HepG2 (cell line): ENCODE data around the gene SIAH1. TPM values are rescaled to one million over a fixed set of nuclear protein-coding genes. Genes with fewer than 3 reads are reported as not detected.

Experiments used
- ATAC-seq: fragments of 200-7000 bp; cut with Tn5 transposase; 3 replicates; pipeline ENCODE4 v1.9.1; 2020; ENCODE audit warnings: mild to moderate bottlenecking, moderate library complexity
- BruUV-seq: library from RNA; stranded (reverse); fragments of 400-500 nt; replicated peaks from 2 replicates; lab custom pipeline; 2021; lab: Mats Ljungman, UMichigan
- CTCF ChIA-PET: fragments of 300-600 bp; formaldehyde crosslinking; extraction: SDS; loops from one replicate; lab custom pipeline; 2021; ENCODE audit warnings: low total read pairs, inconsistent platforms, low intra/inter-chr PET ratio; lab: Yijun Ruan, JAX
- POLR2A ChIA-PET: fragments of 350-600 bp; sonication (Branson Sonifier 250); formaldehyde crosslinking; loops from one replicate; lab custom pipeline; 2020; ENCODE audit warnings: antibody characterized with exemption, inconsistent platforms; lab: Yijun Ruan, JAX
- DNase-seq: peaks from one replicate; pipeline ENCODE4 v3.0.0-alpha.2; 2015; ENCODE audit warnings: low spot score
- FAIRE-seq: peaks from 3 replicates; lab custom pipeline; 2011; peaks lifted over from hg19 to GRCh38; lab: Jason Lieb, UNC
- H2AFZ ChIP-seq: one replicate; pipeline ENCODE4 v1.6.1; 2011; ENCODE audit warnings: low read length, inconsistent platforms
- H3K27ac ChIP-seq: fragments of 300-600 bp; 3 replicates; pipeline ENCODE4 v1.8.0; 2011; ENCODE audit warnings: mixed run types, mild to moderate bottlenecking, mixed read lengths, low read length, inconsistent platforms; ENCODE audit not compliant: insufficient read depth; ENCODE audit errors: extremely low read length
- H3K27me3 ChIP-seq, 2 experiments: fragments of 200-600 bp in 1 of 2; 2 replicates in 1 of 2; 3 replicates in 1 of 2; pipeline versions ENCODE4 v1.6.0 to v1.8.0; 2011; ENCODE audit warnings: low read length in 2 of 2, mild to moderate bottlenecking in 2 of 2, moderate library complexity in 2 of 2, inconsistent platforms in 1 of 2; ENCODE audit not compliant: insufficient read depth in 2 of 2, control insufficient read depth in 1 of 2
- H3K36me3 ChIP-seq, 2 experiments: fragments of 200-600 bp in 1 of 2; replicated peaks in 1 of 2; 2 replicates in 1 of 2; 3 replicates in 1 of 2; pipeline versions ENCODE4 v1.5.1 to v1.8.0; 2011; ENCODE audit warnings: low read length in 2 of 2, inconsistent platforms in 1 of 2; ENCODE audit not compliant: insufficient read depth in 2 of 2, control insufficient read depth in 1 of 2
- H3K4me1 ChIP-seq: 2 replicates; pipeline ENCODE4 v1.5.1; 2012; ENCODE audit warnings: low read length, inconsistent platforms; ENCODE audit not compliant: insufficient read depth
- H3K4me2 ChIP-seq: 2 replicates; pipeline ENCODE4 v1.6.0; 2011; ENCODE audit warnings: low read depth, low read length, inconsistent platforms
- H3K4me3 ChIP-seq, 3 experiments: fragments of 200-600 bp in 1 of 3; sonication (generic), shearing (Covaris generic) in 1 of 3; replicated peaks in 1 of 3; 2 replicates each; pipeline ENCODE4 v1.5.1; 2011 to 2016; ENCODE audit warnings: low read length in 3 of 3, inconsistent platforms in 2 of 3, low read depth in 2 of 3, mild to moderate bottlenecking in 2 of 3, control low read depth in 1 of 3, mixed read lengths in 1 of 3; ENCODE audit not compliant: insufficient read depth in 1 of 3
- H3K79me2 ChIP-seq: one replicate; pipeline ENCODE4 v1.6.1; 2011; ENCODE audit warnings: low read length, inconsistent platforms; ENCODE audit not compliant: insufficient read depth
- H3K9ac ChIP-seq: 2 replicates; pipeline ENCODE4 v1.6.0; 2011; ENCODE audit warnings: mild to moderate bottlenecking, low read depth, low read length, inconsistent platforms; ENCODE audit not compliant: insufficient read depth
- H3K9me3 ChIP-seq: 2 replicates; pipeline ENCODE4 v1.5.1; 2012; ENCODE audit warnings: mild to moderate bottlenecking, low read length
- H4K20me1 ChIP-seq: 2 replicates; pipeline ENCODE4 v1.6.0; 2011; ENCODE audit warnings: inconsistent platforms, mild to moderate bottlenecking, low read length, moderate library complexity; ENCODE audit not compliant: insufficient read depth
- CHD2 ChIP-seq: IDR thresholded peaks from 2 replicates; pipeline ENCODE4 v1.6.1; 2011; ENCODE audit warnings: low read depth, low read length, improper control_type of control experiment
- ELF4 ChIP-seq: sonication (generic); formaldehyde crosslinking; IDR thresholded peaks from 2 replicates; pipeline ENCODE4 v1.5.0; 2020; ENCODE audit warnings: missing genetic modification reagents, mild to moderate bottlenecking, moderate library complexity, borderline replicate concordance
- GABPA ChIP-seq, 2 experiments: IDR thresholded peaks; 2 replicates each; pipeline ENCODE4 v1.6.1; 2011 to 2016; ENCODE audit warnings: low read depth in 2 of 2, low read length in 1 of 2, missing biosample characterization in 1 of 2, missing genetic modification characterization in 1 of 2
- GATAD2A ChIP-seq: IDR thresholded peaks from 2 replicates; pipeline ENCODE4 v1.6.1; 2016
- HES4 ChIP-seq: sonication (generic); formaldehyde crosslinking; IDR thresholded peaks from 2 replicates; pipeline ENCODE4 v1.9.0; 2021; ENCODE audit warnings: mild to moderate bottlenecking, missing genetic modification reagents, borderline replicate concordance
- KLF9 ChIP-seq: IDR thresholded peaks from 2 replicates; pipeline ENCODE4 v1.6.1; 2016; ENCODE audit warnings: low read depth
- MTF1 ChIP-seq: sonication (generic); formaldehyde crosslinking; IDR thresholded peaks from 2 replicates; pipeline ENCODE4 v1.5.0; 2020; ENCODE audit warnings: missing genetic modification reagents
- PAWR ChIP-seq: sonication (generic); formaldehyde crosslinking; IDR thresholded peaks from 2 replicates; pipeline ENCODE4 v1.4.0; 2020; ENCODE audit warnings: missing genetic modification reagents, mild to moderate bottlenecking, borderline replicate concordance
- PPARG ChIP-seq: conservative IDR thresholded peaks from 2 replicates; pipeline ENCODE4 v1.6.1; 2016; ENCODE audit warnings: missing biosample characterization, missing genetic modification reagents
- RELA ChIP-seq: sonication (generic); formaldehyde crosslinking; IDR thresholded peaks from 2 replicates; pipeline ENCODE4 v1.4.0; 2020; ENCODE audit warnings: missing genetic modification reagents
- SAFB2 ChIP-seq: sonication (generic); formaldehyde crosslinking; IDR thresholded peaks from 2 replicates; pipeline ENCODE4 v1.5.1; 2020; ENCODE audit warnings: missing genetic modification reagents, low read depth, mild to moderate bottlenecking, borderline replicate concordance
- SP5 ChIP-seq: IDR thresholded peaks from 2 replicates; pipeline ENCODE4 v1.6.1; 2016; ENCODE audit warnings: low read depth, borderline replicate concordance
- SUZ12 ChIP-seq: fragments of 150-350 bp; IDR thresholded peaks from 2 replicates; pipeline ENCODE4 v1.6.1; 2014; ENCODE audit warnings: low read depth, low read length
- TRIM24 ChIP-seq: sonication (generic); formaldehyde crosslinking; IDR thresholded peaks from 2 replicates; pipeline ENCODE4 v1.8.0; 2022; ENCODE audit warnings: mild to moderate bottlenecking, missing genetic modification reagents
- ZC3H4 ChIP-seq: sonication (generic); formaldehyde crosslinking; IDR thresholded peaks from 2 replicates; pipeline ENCODE4 v1.4.0; 2020; ENCODE audit warnings: missing genetic modification reagents, borderline replicate concordance
- ZFP90 ChIP-seq: sonication (generic); formaldehyde crosslinking; IDR thresholded peaks from 2 replicates; pipeline ENCODE4 v1.8.0; 2022; ENCODE audit warnings: missing genetic modification reagents, mild to moderate bottlenecking, inconsistent platforms, borderline replicate concordance
- ZNF383 ChIP-seq: sonication (generic); formaldehyde crosslinking; IDR thresholded peaks from 2 replicates; pipeline ENCODE4 v1.4.0; 2020; ENCODE audit warnings: missing genetic modification reagents, mild to moderate bottlenecking, borderline replicate concordance
- ZNF44 ChIP-seq: sonication (generic); formaldehyde crosslinking; IDR thresholded peaks from 2 replicates; pipeline ENCODE4 v1.5.1; 2020; ENCODE audit warnings: mild to moderate bottlenecking, missing genetic modification reagents
- WGBS: methylation state at CpG from one replicate; pipeline ENCODE4 v1.1.6; 2017; ENCODE audit warnings: low lambda C conversion rate; 5-methylcytosine and 5-hydroxymethylcytosine counted together
- in situ Hi-C: cut with HindIII; loops from 2 replicates; pipeline ENCODE4 v1.10.0; 2017; ENCODE audit warnings: low pct_unique_long_range_greater_than_20kb; ENCODE audit not compliant: extremely low pct_ligation_motif_present
- intact Hi-C: fragments of 100-400 bp; cut with micrococcal nuclease; formaldehyde crosslinking; loops from one replicate; pipeline ENCODE4 v1.10.0; 2022; ENCODE audit not compliant: unreplicated experiment
- polyA plus RNA-seq, 8 experiments: library from polyadenylated mRNA; depleted of rRNA in 3 of 8; stranded (reverse) in 7 of 8; unstranded in 1 of 8; fragments of >200 nt; fragmentation: Illumina TruSeq in 4 of 8; extraction: Trizol in 4 of 8; gene quantifications; 2 replicates each; pipeline versions ENCODE4 v1.2.1 to v1.2.3, GENCODE V29; 2011 to 2016; ENCODE audit warnings: low read depth in 4 of 8, missing spikeins in 1 of 8, mixed read lengths in 1 of 8; ENCODE audit not compliant: insufficient read depth in 1 of 8
- total RNA-seq, 5 experiments: library from RNA; depleted of rRNA; stranded (reverse); fragments of >200 nt; fragmentation: Illumina TruSeq; extraction: Trizol; gene quantifications; 2 replicates each; pipeline ENCODE4 v1.2.3, GENCODE V29; 2016; ENCODE audit warnings: low read depth in 1 of 5

Gene SIAH1
- total and polyA plus RNA-seq, 2 of the 13 experiments (the other 11 are each of a cell fraction or from before 2014, with no cell fraction given) = 16.0 to 28.6 TPM

DNA sequence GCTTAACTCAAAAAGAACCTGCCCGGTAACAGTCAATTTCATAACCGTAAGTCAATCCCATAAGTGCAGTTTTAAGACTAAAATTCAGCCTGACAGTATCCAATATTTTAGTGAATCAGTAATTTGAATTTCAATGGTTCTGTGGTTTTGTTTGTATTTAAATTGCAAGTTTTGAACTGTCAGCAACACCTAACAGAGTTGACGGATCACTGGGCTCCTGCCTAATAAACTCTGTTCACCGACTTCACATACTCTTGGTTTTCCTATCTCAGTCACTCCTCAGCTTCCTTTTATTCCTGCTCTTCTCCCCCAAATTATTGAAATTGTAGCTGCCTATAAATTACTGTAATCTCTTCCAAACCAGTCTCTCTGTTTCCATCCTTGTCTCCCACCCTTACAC is 12.5 kb downstream of the SIAH1 start:
- no peaks in the 10 kb centered on the region for H3K9me3 ChIP-seq
- no peaks in the 10 kb centered on the region for H3K27me3 ChIP-seq
- no peak overlapping the region for H3K4me3 ChIP-seq
- DNase-seq = no peak
- no peak overlapping the region for H2AFZ ChIP-seq
- no peak for ATAC-seq
- ChIA-PET CTCF (no interaction called here), POLR2A (no interaction called here)
- H3K27ac ChIP-seq = no peak overlapping the region
- 93% methylated on average over 4 of the region's 4 CpGs for WGBS
- H3K4me1 ChIP-seq = peaks cover 45% of the 10 kb centered on the region
- BruUV-seq = no TSS peak
- H3K4me2 ChIP-seq = no peak overlapping the region
- in situ Hi-C loops (no loop called here), intact Hi-C loops (no loop called here)
- H3K9ac ChIP-seq = no peak overlapping the region
- peaks cover 98% of the 10 kb centered on the region for H3K79me2 ChIP-seq
- FAIRE-seq = no peak
- no peaks in the 10 kb centered on the region for H3K36me3 ChIP-seq
- TF ChIP-seq ZNF383 (CRISPR knock-in tag) = no peak
- no peak for TF ChIP-seq ELF4 (CRISPR knock-in tag)
- TF ChIP-seq PPARG = no peak
- no peak for TF ChIP-seq SP5 (CRISPR knock-in tag)
- no peak for TF ChIP-seq KLF9
- no peak for TF ChIP-seq SAFB2
- TF ChIP-seq SUZ12 = no peak
- TF ChIP-seq HES4 = no peak
- no peak for TF ChIP-seq GATAD2A
- no peak for TF ChIP-seq ZC3H4 (CRISPR knock-in tag)
- no peak for TF ChIP-seq PAWR
- TF ChIP-seq ZFP90 (CRISPR knock-in tag) = no peak
- no peak for TF ChIP-seq ZNF44
- no peak for TF ChIP-seq CHD2
- no peak for TF ChIP-seq TRIM24 (CRISPR knock-in tag)
- no peak for TF ChIP-seq MTF1 (CRISPR knock-in tag)
- no peak for TF ChIP-seq RELA (CRISPR knock-in tag)
- TF ChIP-seq GABPA (IDR thresholded peaks at IDR 0.05; ENCODE audit: low read depth, low read length) = no peak
- TF ChIP-seq GABPA (CRISPR knock-in tag; IDR thresholded peaks at IDR 0.05; ENCODE audit: low read depth) = no peak
- peaks cover 53% of the 10 kb centered on the region for H4K20me1 ChIP-seq
